ENCODE data around the gene NIPAL3.
"Not testable (repeated sequence)": the region's sequence is repeated elsewhere in the genome, so short reads cannot be mapped to it uniquely, and the experiment has no call there.

The NIPAL3 gene

DNA sequence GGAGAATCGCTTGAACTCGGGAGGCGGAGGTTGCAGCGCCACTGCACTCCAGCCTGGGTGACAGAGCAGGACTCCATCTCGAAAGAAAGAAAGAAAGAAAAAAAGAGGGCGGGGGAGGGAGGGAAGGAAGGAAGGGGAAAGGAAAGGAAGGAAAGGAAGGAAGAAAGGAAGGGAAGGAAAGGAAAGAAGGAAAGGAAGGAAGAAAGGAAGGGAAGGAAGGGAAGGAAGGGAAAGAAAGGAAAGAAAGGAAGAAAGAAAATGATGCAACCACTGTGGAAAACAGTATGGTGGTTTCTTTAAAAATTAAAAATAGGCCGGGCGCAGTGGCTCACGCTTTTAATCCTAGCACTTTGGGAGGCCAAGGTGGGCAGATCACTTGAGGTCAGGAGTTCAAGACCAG is 71.9 kb downstream of the NIPAL3 start:
- Histone ChIP-seq H3K4me3 (replicated peaks; ENCODE audit: insufficient read depth, low read length) (no peak overlapping the region), H3K27me3 (ENCODE audit: insufficient read depth, poor library complexity, severe bottlenecking) (no peaks in the 10 kb centered on the region), H3K27ac (replicated peaks) (no peak overlapping the region)
- DNase-seq (ENCODE audit: low read depth in 1 of 2, low spot score in 1 of 2) = no peak
- no peak for TF ChIP-seq SPI1 (IDR thresholded peaks at IDR 0.05; ENCODE audit: borderline replicate concordance, low read depth)
- TF ChIP-seq CTCF (IDR thresholded peaks at IDR 0.05; ENCODE audit: insufficient read depth, low read length) = no peak
- TF ChIP-seq GABPA (IDR thresholded peaks at IDR 0.05; ENCODE audit: low read depth) = no peak
- TF ChIP-seq, protein P1, sequence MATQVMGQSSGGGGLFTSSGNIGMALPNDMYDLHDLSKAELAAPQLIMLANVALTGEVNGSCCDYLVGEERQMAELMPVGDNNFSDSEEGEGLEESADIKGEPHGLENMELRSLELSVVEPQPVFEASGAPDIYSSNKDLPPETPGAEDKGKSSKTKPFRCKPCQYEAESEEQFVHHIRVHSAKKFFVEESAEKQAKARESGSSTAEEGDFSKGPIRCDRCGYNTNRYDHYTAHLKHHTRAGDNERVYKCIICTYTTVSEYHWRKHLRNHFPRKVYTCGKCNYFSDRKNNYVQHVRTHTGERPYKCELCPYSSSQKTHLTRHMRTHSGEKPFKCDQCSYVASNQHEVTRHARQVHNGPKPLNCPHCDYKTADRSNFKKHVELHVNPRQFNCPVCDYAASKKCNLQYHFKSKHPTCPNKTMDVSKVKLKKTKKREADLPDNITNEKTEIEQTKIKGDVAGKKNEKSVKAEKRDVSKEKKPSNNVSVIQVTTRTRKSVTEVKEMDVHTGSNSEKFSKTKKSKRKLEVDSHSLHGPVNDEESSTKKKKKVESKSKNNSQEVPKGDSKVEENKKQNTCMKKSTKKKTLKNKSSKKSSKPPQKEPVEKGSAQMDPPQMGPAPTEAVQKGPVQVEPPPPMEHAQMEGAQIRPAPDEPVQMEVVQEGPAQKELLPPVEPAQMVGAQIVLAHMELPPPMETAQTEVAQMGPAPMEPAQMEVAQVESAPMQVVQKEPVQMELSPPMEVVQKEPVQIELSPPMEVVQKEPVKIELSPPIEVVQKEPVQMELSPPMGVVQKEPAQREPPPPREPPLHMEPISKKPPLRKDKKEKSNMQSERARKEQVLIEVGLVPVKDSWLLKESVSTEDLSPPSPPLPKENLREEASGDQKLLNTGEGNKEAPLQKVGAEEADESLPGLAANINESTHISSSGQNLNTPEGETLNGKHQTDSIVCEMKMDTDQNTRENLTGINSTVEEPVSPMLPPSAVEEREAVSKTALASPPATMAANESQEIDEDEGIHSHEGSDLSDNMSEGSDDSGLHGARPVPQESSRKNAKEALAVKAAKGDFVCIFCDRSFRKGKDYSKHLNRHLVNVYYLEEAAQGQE (IDR thresholded peaks at IDR 0.05; ENCODE audit: insufficient replicate concordance, low read depth) = no peak
- TF ChIP-seq POLR2AphosphoS5 (IDR thresholded peaks at IDR 0.05; ENCODE audit: low read depth) = no peak

- H3K27me3 ChIP-seq (ENCODE audit: insufficient read depth, poor library complexity, severe bottlenecking); H3K4me3 ChIP-seq (replicated peaks; ENCODE audit: insufficient read depth, low read length); H3K27ac ChIP-seq (replicated peaks); DNase-seq (ENCODE audit: low read depth in 1 of 2, low spot score in 1 of 2): not testable (repeated sequence)
These were observed 72.6 kb downstream of the NIPAL3 start for GRCh38 chr1:24488159-24488558.

- H3K27me3 ChIP-seq (ENCODE audit: insufficient read depth, poor library complexity, severe bottlenecking) = no peaks in the 10 kb centered on the region
These were observed 74.1 kb downstream of the NIPAL3 start for GRCh38 chr1:24489674-24490073.

More at GRCh38 chr1:24489674-24490073, 74.1 kb downstream of the NIPAL3 start:
- H3K4me3 ChIP-seq (replicated peaks; ENCODE audit: insufficient read depth, low read length) = no peak overlapping the region
- DNase-seq (ENCODE audit: low read depth in 1 of 2, low spot score in 1 of 2) = no peak
- no peak overlapping the region for H3K27ac ChIP-seq (replicated peaks)
- TF ChIP-seq, protein P1 (IDR thresholded peaks at IDR 0.05; ENCODE audit: insufficient replicate concordance, low read depth) = no peak
- no peak for TF ChIP-seq GABPA (IDR thresholded peaks at IDR 0.05; ENCODE audit: low read depth)
- TF ChIP-seq CTCF (IDR thresholded peaks at IDR 0.05; ENCODE audit: insufficient read depth, low read length) = no peak
- TF ChIP-seq POLR2AphosphoS5 (IDR thresholded peaks at IDR 0.05; ENCODE audit: low read depth) = no peak
- no peak for TF ChIP-seq SPI1 (IDR thresholded peaks at IDR 0.05; ENCODE audit: borderline replicate concordance, low read depth)
